Erythroblast (primary cell): Measurements from ENCODE around the gene AMTN.

ENCODE experiments used
- GATA1 ChIP-seq: IDR thresholded peaks from 2 replicates; pipeline ENCODE4 v1.6.1; 2011; ENCODE audit warnings: low read depth, mild to moderate bottlenecking, control low read depth, low read length, moderate library complexity
- POLR2A ChIP-seq: IDR thresholded peaks from 2 replicates; pipeline ENCODE4 v1.6.1; 2011; ENCODE audit warnings: mild to moderate bottlenecking, low read length

GRCh38 chr4:70559924-70560323, 41.6 kb downstream of the AMTN start:
- TF ChIP-seq POLR2A (no peak), GATA1 (no peak)
